Activated naive CD4-positive, alpha-beta T cell treated with anti-CD3 and anti-CD28 coated beads for 36 hours (primary cell): ENCODE data around the gene IGF2BP1. TPM values are rescaled to one million over a fixed set of nuclear protein-coding genes. Genes with fewer than 3 reads are reported as not detected.

Source experiments
- CTCF ChIA-PET: fragments of 350-600 bp; sonication (Branson Sonifier 250); formaldehyde crosslinking; loops from one replicate; lab custom pipeline; 2021; ENCODE audit warnings: antibody characterized with exemption; lab: Charles Lee
- DNase-seq: peaks from one replicate; pipeline ENCODE4 v3.0.0-alpha.2; 2020
- H3K27ac Mint-ChIP-seq: one replicate; pipeline ENCODE4 v1.8.0; 2021; ENCODE audit warnings: mild to moderate bottlenecking, mixed read lengths
- H3K27me3 Mint-ChIP-seq: one replicate; pipeline ENCODE4 v1.8.0; 2021; ENCODE audit warnings: low read depth, mixed read lengths
- H3K36me3 Mint-ChIP-seq: one replicate; pipeline ENCODE4 v1.8.0; 2021; ENCODE audit warnings: low read depth, mixed read lengths
- H3K4me1 Mint-ChIP-seq: one replicate; pipeline ENCODE4 v1.8.0; 2021; ENCODE audit warnings: low read depth, mixed read lengths
- H3K4me3 Mint-ChIP-seq: one replicate; pipeline ENCODE4 v1.8.0; 2021; ENCODE audit warnings: mild to moderate bottlenecking, moderate library complexity, mixed read lengths
- H3K9me3 Mint-ChIP-seq: one replicate; pipeline ENCODE4 v1.8.0; 2021; ENCODE audit warnings: mixed read lengths
- intact Hi-C: fragments of 100-400 bp; cut with micrococcal nuclease; formaldehyde crosslinking; loops from one replicate; pipeline ENCODE4 v1.15.1; 2023
- total RNA-seq, 2 experiments: library from RNA; stranded (reverse); gene quantifications; one replicate each; pipeline ENCODE4 v1.2.3, GENCODE V29; 2021

IGF2BP1 gene
- total RNA-seq, 2 experiments from 2014 or later = 0.57 to 0.60 TPM

DNA sequence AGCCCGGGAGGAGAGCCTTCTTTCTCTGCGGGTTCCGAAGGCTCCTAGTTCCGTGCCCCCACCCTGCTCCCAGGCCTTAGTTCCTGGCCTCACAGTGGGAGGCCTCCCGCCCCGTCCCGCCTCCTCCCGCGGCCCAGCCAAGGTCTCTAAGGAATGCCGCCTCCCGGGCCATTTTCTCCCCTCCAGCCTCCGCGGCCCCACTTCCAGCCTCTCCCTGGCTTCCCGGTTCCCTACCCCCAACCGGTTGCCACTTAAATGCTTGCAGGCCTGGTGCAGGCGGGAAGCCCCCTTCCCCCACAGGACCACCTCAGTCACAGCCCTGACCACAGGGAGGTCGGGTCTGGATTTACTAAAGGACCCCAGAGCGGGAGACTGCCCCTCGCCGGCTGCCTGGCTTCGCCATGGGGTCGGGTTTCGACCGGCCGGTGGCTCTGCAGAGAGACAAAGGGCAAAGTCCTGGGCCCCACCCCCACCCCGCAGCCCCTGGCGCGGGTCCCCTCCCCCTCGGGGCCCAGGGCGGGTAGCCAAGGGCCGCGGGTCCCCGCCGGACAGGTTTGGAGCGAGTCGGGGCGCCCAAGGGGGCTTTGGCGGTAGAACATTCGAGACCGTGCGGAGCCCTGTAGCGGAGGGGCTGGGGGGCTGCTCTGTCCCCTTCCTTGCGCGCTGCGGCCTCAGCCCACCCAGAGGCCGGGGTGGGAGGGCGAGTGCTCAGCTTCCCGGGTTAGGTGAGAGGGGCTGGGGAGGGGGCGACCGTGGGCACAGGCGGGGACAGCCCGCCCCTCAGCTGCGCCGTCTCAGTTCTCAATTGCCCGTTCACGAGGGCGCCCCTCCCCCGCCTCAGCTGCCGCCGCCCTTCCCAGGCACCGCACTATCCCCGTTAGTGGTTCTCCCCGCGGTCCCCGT is 16.4 kb downstream of the IGF2BP1 start:
- H3K36me3 Mint-ChIP-seq = no peaks in the 10 kb centered on the region
- CTCF ChIA-PET = interaction anchor here (0.6 kb wide), 1 partner anchor 90 kb away, joined by 4 read pairs; no protein-coding TSS in a partner anchor
- no peak for DNase-seq
- peaks cover 52% of the 10 kb centered on the region for H3K27me3 Mint-ChIP-seq
- H3K9me3 Mint-ChIP-seq = no peaks in the 10 kb centered on the region
- H3K4me3 Mint-ChIP-seq = no peak overlapping the region
- H3K27ac Mint-ChIP-seq = no peak overlapping the region
- intact Hi-C loops = no loop called here
- peaks cover 4% of the 10 kb centered on the region for H3K4me1 Mint-ChIP-seq

DNA sequence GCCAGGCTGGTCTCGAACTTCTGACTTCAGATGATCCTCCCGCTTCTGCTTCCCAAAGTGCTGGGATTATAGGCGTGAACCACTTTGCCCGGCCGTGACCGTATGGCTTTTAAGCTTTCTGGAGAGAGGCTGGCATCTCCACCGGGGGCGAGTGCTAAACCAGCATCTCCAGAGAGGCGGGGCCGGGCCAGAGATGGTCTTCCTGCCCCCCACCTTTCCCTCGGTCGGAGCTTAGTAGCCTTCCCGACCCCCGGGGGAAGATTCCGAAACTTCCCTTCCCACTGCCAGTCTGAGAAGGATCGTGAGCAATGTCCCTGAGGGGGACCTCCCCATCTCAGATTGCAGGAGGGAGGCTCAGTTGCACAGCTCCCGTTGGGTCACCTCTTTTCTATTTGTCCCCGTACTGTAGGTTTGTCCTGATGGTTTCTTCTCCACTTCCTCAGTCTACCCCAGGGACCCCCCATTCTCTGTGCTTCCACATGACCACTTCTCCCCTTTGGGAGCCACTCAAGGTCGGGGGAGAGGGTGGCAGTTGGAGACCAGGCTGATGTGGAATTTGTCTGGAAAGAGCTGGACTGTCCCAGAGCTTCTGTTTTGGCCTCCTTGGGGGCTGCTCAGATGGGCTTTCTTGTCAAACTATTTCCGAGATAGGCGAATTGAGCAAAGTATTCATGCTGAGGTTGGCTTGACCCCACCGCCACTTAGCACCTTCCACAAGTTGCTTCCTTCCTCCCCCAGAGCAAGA is 18.2 kb downstream of the IGF2BP1 start:
- no peak for DNase-seq
- Mint-ChIP-seq H3K4me1 (peaks cover 4% of the 10 kb centered on the region), H3K9me3 (no peaks in the 10 kb centered on the region), H3K4me3 (no peak overlapping the region), H3K27me3 (peaks cover 49% of the 10 kb centered on the region), H3K36me3 (no peaks in the 10 kb centered on the region), H3K27ac (no peak overlapping the region)
- CTCF ChIA-PET = interaction anchor here (0.7 to 2.8 kb wide), 3 partner anchors 15 to 1211 kb away, joined by 3 to 8 read pairs (median 7); no protein-coding TSS in a partner anchor
- intact Hi-C loops = no loop called here

DNA sequence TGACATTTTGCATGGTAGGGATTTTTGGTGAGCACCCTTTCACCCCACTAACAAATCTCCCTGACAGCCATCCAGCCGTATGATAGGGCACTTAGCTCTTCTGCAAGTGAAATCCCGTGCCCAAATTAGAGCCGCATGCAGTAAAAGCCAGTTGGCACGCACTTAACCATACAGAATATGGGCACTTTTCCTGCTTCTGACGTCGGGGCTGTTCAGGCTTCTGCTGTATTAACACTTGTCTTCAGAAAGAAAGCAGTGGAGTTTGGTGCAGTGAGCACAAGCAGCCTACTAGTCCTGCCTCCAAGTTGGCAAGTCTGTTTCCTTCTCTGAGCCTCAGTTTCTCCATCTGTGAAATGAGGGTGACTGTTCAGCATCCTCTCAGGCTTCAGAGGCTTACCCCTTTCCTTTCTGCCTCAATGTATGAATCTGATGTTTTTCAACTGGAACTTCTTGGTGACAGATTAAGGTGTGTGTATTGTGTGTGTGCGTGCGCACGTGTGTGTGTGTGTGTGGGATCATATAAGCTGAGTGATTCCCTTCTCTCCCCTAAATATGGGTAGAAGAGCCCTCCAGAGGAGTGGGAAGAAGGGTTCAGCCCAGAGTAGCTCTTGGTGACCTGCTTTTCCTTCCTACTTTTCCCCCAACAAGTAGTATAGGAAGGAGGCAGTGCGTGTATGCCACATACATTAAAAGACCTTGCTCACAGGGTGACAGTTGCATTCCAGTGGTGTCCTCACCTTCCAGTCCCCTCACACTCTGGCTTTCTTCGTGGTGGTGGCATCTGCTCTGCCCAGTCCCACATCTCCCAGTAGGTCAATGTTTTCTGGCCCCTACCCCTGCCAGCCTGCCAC is 19.0 kb downstream of the IGF2BP1 start:
- H3K9me3 Mint-ChIP-seq = no peaks in the 10 kb centered on the region
- CTCF ChIA-PET = interaction anchor here (0.6 to 2.8 kb wide), 3 partner anchors 17 to 1210 kb away, joined by 3 to 7 read pairs (median 3); no protein-coding TSS in a partner anchor
- H3K27ac Mint-ChIP-seq = no peak overlapping the region
- no peaks in the 10 kb centered on the region for H3K36me3 Mint-ChIP-seq
- H3K4me3 Mint-ChIP-seq = no peak overlapping the region
- no peak for DNase-seq
- intact Hi-C loops = no loop called here
- H3K27me3 Mint-ChIP-seq = peaks cover 48% of the 10 kb centered on the region
- H3K4me1 Mint-ChIP-seq = peaks cover 4% of the 10 kb centered on the region

DNA sequence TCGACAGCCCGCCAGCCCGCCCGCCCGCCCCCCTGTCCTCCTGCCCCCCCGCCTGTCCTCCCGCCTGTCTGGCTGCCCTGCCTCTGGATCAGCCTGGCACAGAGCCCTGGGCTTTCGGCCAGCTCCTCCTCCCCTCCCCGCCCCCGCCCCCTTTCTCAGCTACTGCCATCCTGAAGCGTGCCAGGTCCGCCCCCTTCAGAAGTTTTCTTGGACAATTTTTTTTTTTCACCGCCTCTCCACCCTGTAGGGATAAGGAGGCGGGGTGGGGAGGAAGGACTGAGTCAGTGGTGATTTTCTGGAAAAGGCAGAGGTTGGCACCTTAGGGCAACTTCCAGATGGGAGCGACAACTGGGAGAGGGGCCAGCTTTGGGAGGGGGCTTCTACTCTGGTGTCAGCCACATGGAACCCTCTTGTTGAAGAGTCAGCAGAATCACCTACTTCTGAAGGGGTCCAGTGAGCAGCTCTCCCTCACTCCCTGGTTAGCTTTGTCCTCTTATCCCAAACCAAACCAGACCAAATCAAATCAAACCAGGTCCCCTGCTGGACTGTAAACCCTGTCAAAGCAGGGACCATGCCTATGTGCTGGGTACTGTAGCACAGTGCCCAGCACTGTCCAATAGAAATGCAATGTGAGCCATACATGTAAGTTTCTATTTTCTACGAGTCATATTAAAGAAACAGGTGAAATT is 19.7 kb downstream of the IGF2BP1 start:
- no peaks in the 10 kb centered on the region for H3K36me3 Mint-ChIP-seq
- intact Hi-C loops = no loop called here
- no peak overlapping the region for H3K4me3 Mint-ChIP-seq
- peaks cover 4% of the 10 kb centered on the region for H3K4me1 Mint-ChIP-seq
- H3K27me3 Mint-ChIP-seq = peaks cover 42% of the 10 kb centered on the region
- H3K9me3 Mint-ChIP-seq = no peaks in the 10 kb centered on the region
- CTCF ChIA-PET = interaction anchor here (0.6 to 2.8 kb wide), 2 partner anchors 16 to 246 kb away, joined by 3 to 7 read pairs; no protein-coding TSS in a partner anchor
- H3K27ac Mint-ChIP-seq = no peak overlapping the region
- no peak for DNase-seq

DNA sequence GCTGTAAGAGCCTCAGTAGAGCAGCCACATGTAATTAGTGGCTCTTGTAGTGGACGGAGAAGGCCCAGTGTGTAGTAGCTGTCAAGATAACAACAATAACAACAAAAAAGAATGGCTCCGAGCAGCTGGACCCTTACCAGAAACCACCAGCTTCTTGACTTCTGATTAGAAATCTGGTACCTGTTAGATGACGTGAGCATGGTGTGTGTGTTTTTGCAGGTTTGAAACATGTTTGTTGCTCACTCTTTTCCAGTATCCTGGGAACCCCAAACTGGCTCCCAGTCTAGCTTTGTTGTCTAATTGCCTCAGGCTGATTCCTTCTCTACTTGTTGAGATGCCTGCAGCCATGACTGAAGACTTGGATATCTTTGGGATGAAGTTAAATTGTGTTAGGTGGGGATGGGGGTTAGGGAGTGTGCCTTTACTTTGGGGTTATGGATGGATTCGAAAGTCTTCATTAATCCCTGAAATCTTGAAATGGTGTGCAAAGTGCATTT is 21.0 kb downstream of the IGF2BP1 start:
- Mint-ChIP-seq H3K27me3 (peaks cover 29% of the 10 kb centered on the region), H3K4me3 (no peak overlapping the region), H3K9me3 (no peaks in the 10 kb centered on the region), H3K27ac (no peak overlapping the region), H3K36me3 (no peaks in the 10 kb centered on the region), H3K4me1 (peaks cover 4% of the 10 kb centered on the region)
- DNase-seq = no peak
- intact Hi-C loops = no loop called here
- CTCF ChIA-PET = interaction anchor here (0.7 to 0.8 kb wide), 2 partner anchors 16 to 339 kb away, joined by 3 read pairs; no protein-coding TSS in a partner anchor

DNA sequence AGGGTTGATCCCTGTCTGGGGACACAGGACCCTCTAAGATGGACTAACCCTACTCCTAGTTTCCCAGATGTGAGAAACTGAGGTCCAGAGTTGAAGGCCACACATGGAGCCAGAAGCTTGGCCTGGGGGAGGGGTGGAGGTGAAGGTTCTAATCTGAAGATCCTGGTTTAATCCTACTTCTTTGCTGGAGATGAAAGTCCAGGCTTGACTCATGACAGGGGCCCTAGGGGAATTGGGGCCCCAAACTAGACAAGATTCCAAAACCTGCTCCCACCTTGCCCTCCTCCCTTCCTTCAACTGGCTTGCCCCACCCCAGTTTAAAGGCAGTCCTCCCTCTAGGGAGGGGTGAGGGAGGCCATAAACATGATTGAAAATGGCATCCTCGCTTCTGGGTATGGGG is 21.6 kb downstream of the IGF2BP1 start:
- H3K27me3 Mint-ChIP-seq = peaks cover 26% of the 10 kb centered on the region
- H3K4me3 Mint-ChIP-seq = no peak overlapping the region
- H3K4me1 Mint-ChIP-seq = peaks cover 4% of the 10 kb centered on the region
- no peaks in the 10 kb centered on the region for H3K36me3 Mint-ChIP-seq
- no peak overlapping the region for H3K27ac Mint-ChIP-seq
- H3K9me3 Mint-ChIP-seq = no peaks in the 10 kb centered on the region
- intact Hi-C loops = no loop called here
- CTCF ChIA-PET = interaction anchor here (1.1 kb wide), 1 partner anchor 14 kb away, joined by 5 read pairs; no protein-coding TSS in a partner anchor
- DNase-seq = no peak

DNA sequence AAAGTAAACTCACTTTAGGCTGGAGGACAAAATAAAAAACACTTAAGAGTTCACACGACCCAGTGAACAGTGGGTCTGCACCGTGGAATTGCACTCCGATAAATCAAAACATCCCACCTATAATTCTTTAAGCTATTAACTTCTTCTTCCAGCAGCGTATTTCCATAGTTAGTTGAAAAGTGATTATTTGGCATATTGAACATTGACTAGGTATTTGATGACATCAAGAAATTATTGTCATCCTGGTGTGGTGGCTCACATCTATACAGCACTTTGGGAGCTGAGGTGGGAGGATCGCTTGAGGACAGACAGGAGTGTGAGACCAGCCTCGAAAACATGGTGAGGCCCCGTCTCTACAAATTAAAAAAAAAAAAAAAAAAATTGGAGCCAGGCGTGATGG is 23.4 kb downstream of the IGF2BP1 start:
- no peak for DNase-seq
- CTCF ChIA-PET = interaction anchor here (0.9 kb wide), 1 partner anchor 12 kb away, joined by 4 read pairs; no protein-coding TSS in a partner anchor
- no peaks in the 10 kb centered on the region for H3K4me1 Mint-ChIP-seq
- H3K27ac Mint-ChIP-seq = no peak overlapping the region
- intact Hi-C loops = no loop called here
- H3K9me3 Mint-ChIP-seq = no peaks in the 10 kb centered on the region
- no peak overlapping the region for H3K4me3 Mint-ChIP-seq
- H3K36me3 Mint-ChIP-seq = no peaks in the 10 kb centered on the region
- peaks cover 13% of the 10 kb centered on the region for H3K27me3 Mint-ChIP-seq

DNA sequence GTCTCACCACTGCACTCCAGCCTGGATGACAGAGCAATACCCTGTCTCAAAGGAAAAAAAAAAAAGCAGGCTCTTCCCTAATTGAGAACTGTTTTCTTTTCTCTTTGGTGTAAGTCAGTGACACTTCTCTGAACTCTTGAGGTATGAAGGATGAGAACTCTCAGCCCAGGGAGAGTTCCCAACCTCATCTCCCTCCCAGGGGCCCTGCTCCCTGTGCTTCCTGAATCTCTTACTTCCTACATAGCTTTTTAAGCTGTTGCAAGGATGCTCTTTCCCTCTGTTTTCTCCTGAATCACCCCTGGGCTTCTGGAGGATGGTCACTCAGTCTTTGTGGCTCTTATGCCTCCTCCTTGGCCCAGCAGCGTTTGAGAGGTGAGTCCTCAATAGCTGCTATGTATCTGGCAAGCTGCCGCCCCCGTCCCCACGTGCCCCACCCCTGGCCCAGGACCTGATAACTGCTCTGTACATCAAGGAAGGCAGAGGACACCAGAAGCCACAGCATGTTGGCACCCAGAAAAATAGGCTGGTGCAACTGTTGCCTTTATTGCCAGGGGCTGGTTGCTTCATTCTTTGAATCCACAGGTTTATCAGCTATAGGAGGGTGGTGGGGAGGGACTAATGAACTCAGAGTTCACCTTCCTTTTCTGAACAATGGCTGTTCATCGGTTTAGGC is 24.0 kb downstream of the IGF2BP1 start:
- Mint-ChIP-seq H3K27me3 (peaks cover 7% of the 10 kb centered on the region), H3K27ac (no peak overlapping the region), H3K4me3 (no peak overlapping the region), H3K36me3 (no peaks in the 10 kb centered on the region), H3K9me3 (no peaks in the 10 kb centered on the region), H3K4me1 (no peaks in the 10 kb centered on the region)
- no peak for DNase-seq
- intact Hi-C loops = no loop called here
- CTCF ChIA-PET = interaction anchor here (0.7 to 0.9 kb wide), 3 partner anchors 9 to 142 kb away, joined by 4 to 5 read pairs (median 4); no protein-coding TSS in a partner anchor

DNA sequence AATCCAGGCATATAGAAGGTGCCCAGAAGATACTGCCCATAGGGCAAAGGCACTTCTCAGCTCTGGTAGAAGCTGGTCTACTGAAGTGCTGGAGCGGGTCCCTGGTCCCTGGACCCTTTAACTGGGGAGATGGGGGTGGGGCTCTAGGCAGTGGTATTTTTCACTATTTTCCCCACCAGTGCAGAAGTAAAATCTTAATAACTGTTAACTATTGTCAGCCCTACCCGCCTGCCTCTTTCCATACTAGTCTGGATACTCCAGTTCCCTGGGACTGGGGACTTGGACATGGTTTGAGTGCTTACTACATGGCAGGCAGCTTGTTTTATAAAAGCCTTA is 24.6 kb downstream of the IGF2BP1 start:
- H3K4me1 Mint-ChIP-seq = no peaks in the 10 kb centered on the region
- H3K9me3 Mint-ChIP-seq = no peaks in the 10 kb centered on the region
- peaks cover 4% of the 10 kb centered on the region for H3K27me3 Mint-ChIP-seq
- CTCF ChIA-PET = interaction anchor here (0.7 to 0.9 kb wide), 3 partner anchors 9 to 143 kb away, joined by 4 to 5 read pairs (median 4); no protein-coding TSS in a partner anchor
- no peak overlapping the region for H3K27ac Mint-ChIP-seq
- DNase-seq = no peak
- no peaks in the 10 kb centered on the region for H3K36me3 Mint-ChIP-seq
- intact Hi-C loops = no loop called here
- no peak overlapping the region for H3K4me3 Mint-ChIP-seq

DNA sequence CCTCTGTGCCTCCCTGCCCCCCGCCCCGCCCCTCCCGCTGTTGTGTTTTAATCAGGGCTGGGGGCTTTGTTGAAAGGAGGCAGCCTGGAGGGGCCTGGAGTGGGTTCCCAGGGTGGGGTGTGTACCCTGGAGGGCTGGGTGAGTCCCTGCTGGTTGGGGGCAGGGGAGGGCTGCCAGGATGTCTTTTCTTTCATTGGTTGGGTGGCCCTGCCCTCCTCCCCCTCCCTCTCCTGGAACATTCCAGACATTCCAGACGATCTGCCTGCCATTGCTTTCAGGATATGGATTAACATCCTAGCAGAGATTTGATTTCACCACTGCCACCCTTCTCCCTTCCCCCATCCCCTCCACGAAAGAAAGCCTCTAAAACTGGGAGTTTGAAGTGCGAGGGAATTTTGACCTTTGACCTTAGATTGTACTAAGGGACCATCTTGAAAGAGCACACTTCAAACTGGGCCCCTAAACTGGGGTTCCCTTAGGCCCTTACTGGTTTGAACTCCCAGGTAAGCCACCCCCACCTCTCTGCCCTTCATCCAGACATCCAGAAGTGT is 25.3 kb downstream of the IGF2BP1 start:
- intact Hi-C loops = no loop called here
- CTCF ChIA-PET = no interaction called here
- Mint-ChIP-seq H3K27ac (no peak overlapping the region), H3K4me1 (no peaks in the 10 kb centered on the region), H3K9me3 (no peaks in the 10 kb centered on the region), H3K36me3 (no peaks in the 10 kb centered on the region), H3K27me3 (peaks cover 2% of the 10 kb centered on the region), H3K4me3 (no peak overlapping the region)
- DNase-seq = no peak
